Fibroblast of mammary gland (primary cell): Measurements from ENCODE around the gene JPH3.

Experiments
- DNase-seq: peaks from one replicate; pipeline ENCODE4 v3.0.0-alpha.2; 2010; ENCODE audit warnings: low read depth
- H3K4me3 ChIP-seq: 2 replicates; pipeline ENCODE4 v1.5.1; 2011; ENCODE audit warnings: low read depth, mild to moderate bottlenecking, low read length, moderate library complexity; ENCODE audit not compliant: control insufficient read depth
- TF ChIP-seq, protein P1 (sequence below): conservative IDR thresholded peaks from 2 replicates; pipeline ENCODE4 v1.5.1; 2011; ENCODE audit warnings: low read depth, low read length, inconsistent platforms; ENCODE audit not compliant: control insufficient read depth, insufficient read depth

JPH3 gene

GRCh38 chr16:87602001-87602775 lies at the start of gene JPH3:
Gene JPH3, plus strand, starts transcription at chr16:87602508. Its CDS starts 639 bp downstream, at chr16:87603147.
- DNase-seq: no peak
- TF ChIP-seq, protein P1, sequence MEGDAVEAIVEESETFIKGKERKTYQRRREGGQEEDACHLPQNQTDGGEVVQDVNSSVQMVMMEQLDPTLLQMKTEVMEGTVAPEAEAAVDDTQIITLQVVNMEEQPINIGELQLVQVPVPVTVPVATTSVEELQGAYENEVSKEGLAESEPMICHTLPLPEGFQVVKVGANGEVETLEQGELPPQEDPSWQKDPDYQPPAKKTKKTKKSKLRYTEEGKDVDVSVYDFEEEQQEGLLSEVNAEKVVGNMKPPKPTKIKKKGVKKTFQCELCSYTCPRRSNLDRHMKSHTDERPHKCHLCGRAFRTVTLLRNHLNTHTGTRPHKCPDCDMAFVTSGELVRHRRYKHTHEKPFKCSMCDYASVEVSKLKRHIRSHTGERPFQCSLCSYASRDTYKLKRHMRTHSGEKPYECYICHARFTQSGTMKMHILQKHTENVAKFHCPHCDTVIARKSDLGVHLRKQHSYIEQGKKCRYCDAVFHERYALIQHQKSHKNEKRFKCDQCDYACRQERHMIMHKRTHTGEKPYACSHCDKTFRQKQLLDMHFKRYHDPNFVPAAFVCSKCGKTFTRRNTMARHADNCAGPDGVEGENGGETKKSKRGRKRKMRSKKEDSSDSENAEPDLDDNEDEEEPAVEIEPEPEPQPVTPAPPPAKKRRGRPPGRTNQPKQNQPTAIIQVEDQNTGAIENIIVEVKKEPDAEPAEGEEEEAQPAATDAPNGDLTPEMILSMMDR: no peak
- H3K4me3 ChIP-seq: no peak within 1 kb of the TSS

DNA sequence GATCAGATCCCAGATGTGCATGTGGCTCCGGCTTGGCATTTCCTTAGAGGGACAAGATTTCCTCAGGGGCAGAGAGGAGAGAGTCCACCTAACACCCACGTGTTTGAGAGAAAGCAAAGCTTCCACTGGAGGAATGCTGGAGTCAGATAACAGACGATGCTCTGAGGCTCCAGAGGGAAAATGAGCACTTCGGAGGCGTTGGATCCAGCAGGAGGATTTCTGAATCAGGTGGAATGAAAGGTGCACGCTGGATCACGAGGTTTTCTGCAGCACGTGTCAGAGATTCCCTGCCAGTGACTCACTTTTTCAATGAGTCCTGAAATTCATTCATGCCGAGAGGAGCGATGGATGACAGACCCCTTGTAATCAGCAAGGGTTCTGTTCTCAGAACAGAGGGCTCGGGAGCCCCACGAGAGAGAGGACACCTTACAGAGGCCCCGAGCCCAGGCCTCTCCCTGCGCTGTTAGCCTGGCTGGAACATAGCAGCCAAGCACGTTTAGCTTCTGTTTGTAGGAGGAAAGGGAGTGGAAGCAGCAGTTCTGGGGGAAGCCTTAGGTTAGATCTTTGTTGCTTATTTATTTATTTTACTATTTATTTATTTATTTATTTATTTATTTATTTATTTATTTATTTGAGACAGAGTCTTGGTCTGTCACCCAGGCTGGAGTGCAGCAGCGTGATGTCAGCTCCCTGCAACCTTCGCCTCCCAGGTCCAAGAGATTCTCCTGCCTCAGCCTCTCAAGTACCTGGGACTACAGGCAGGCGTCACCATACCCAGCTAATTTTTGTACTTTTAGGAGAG lies 49.3 kb upstream of the JPH3 start:
- H3K4me3 ChIP-seq: no peak overlapping the region
- DNase-seq: no peak
- TF ChIP-seq, protein P1: no peak

DNA sequence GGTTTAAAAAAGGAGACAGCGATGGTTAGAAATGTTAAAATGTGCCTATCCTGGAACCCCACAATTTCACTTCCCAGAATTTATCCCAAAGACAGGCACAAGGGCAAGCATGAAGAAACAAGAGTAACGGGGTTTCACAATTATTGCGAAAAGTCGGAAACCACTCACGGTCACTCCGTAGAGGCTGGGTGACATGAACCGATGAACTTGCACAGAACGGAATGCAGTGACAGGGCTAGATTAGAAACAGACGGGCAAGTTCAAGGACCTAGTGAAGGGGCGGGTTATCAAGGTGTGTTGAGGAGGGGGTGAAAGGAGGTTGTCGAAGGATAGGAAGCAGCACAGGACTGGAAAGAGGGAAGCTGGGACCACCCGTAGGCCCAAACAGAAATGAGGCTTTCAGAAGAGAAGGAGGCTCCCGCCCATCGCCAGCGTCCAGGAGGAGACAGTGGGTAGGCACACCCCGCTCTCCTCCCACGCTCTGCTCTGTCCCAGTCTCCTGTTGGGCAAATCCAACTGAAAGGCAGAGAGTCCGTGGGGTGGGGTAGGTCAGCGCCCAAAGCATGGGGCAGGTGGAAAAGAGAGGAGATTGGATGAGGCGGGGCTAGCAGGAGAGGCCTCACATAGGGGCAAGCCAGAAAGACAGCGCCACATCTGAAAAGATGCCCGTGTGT lies 47.4 kb upstream of the JPH3 start:
- H3K4me3 ChIP-seq: no peak overlapping the region
- DNase-seq: no peak
- TF ChIP-seq, protein P1: no peak

GRCh38 chr16:87555647-87556046 lies 46.7 kb upstream of the JPH3 start:
- H3K4me3 ChIP-seq: no peak overlapping the region
- TF ChIP-seq, protein P1: no peak
- DNase-seq: no peak

GRCh38 chr16:87556941-87557459 lies 45.3 kb upstream of the JPH3 start:
- TF ChIP-seq, protein P1: no peak
- no peak for DNase-seq

DNA sequence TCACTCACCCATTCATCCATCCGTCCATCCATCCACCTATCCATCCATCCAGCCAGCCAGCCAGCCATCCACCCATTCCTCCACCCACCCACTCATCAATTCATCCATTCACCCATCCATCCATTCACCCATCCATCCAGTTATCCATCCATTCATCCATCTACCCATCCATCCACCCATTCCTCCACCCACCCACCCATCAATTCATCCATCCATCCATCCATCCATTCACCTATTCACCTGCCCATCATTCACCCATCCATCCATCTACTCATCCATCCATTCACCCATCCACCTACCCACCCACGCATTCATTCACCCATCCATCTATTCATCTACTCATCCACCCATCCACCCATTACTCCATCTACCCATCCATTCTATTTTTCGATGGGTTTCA lies 43.6 kb upstream of the JPH3 start:
- H3K4me3 ChIP-seq: no peak overlapping the region
- DNase-seq: no peak
- TF ChIP-seq, protein P1: no peak

More at GRCh38 chr16:87556941-87557459, 45.3 kb upstream of the JPH3 start:
- no peak overlapping the region for H3K4me3 ChIP-seq
